Lung microvascular endothelial cell (primary cell): ENCODE data around the gene FER. TPM values are rescaled to one million over a fixed set of nuclear protein-coding genes. Genes with fewer than 3 reads are reported as not detected.
"Not testable (repeated sequence)": the region's sequence is repeated elsewhere in the genome, so short reads cannot be mapped to it uniquely, and the experiment has no call there.

Experiments used
- DNase-seq, 2 donors: peaks; one replicate each; pipeline versions ENCODE4 v3.0.0 to v3.0.0-alpha.2; 2010; ENCODE audit warnings: low read depth in 2 of 2
- total RNA-seq: library from RNA; depleted of rRNA; stranded (reverse); fragments of >200 nt; gene quantifications from 2 replicates; pipeline ENCODE4 v1.2.1, GENCODE V29; 2014

The FER gene
- 10.0 and 18.3 TPM in 2 replicates for total RNA-seq

DNA sequence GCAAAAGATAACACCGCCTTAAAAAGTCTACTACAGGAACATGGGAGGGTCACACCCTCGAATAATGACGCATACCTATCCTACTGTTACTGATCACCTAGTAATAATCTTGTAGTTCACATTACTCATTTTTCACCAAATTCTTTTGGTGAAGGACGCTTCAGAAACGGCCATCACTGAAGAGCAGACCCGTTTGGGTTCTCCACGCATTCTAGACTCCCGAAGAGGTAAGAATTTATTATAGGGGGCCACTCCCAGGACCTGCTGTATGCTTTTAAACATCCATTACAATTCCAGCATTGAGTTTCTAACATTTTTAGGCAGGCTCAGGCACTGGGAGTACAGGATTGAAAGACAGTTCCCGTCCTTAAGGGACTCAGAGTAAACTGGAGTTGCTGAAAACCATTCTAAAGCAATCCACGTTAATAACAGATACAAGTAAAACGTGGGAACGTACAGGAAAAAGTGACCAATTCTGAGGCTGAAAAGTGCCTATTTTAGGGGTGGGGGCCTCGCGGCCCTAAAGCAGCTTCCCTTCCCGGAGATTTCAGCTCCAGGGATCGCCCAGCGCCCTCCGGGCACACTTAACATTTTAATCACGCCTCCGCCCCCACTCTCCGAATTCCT, at the start of gene FER:
FER (plus strand) TSS at position 124 of the 627 bp plus-strand sequence. CDS start 50,286 bp downstream, outside the sequence.
- peak; percentile 82 to 83 for DNase-seq

DNA sequence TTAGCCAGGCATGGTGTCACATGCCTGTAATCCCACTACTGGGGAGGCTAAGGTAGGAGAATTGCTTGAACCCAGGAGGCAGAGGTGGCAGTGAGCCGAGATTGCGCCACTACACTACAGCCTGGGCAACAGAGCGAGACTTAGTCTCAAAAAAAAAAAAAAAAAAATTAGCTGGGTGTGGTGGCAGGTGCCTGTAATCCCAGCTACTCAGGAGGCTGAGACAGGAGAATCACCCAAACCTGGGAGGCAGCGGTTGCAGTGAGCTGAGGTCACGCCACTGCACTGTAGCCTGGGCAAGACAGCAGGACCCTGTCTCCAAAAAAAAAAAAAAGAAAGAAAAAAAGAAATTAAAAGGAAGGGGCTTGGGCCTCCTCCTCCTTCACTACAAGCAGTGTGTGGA, 47.3 kb upstream of the FER start:
- not testable (repeated sequence) for DNase-seq

DNA sequence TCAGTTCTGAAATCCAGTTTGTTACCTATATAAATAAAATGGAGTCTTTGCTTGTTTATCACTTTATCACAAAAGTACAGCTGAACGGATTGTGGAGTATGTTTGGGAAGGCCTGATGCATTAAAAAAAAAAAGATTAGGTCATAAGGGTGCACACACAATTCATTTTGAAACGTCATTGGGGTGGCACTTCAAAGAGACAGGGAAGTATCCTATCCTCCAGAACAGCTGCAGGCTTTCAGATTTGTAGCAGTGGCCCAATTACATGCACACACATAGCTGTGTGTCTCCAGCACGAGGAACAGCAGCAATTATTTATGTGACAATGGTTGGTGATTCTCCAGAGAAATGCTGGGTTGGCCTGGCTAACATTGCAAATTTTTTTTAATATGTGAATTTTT, 46.8 kb upstream of the FER start:
- DNase-seq = no peak

DNA sequence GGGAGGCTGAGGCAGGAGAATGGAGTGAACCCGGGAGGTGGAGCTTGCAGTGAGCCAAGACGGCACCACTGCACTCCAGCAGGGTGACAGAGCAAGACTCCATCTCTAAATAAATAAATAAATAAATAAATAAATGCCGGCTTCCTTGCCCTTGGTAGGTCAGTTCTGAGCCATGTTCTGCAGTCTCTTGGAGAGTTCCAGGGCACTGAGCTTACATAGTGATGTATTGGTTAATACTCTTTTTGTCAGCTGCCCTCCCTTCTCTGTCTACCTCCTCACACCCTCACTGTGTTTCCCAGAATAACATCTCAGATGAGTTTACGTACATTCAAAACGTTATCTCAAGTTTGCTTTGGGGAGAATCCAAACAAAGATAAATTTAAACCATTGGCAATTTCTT, 45.2 kb upstream of the FER start:
- no peak for DNase-seq

GRCh38 chr5:108703313-108703712, 44.4 kb upstream of the FER start:
- DNase-seq = no peak

- no peak for DNase-seq
Observed at GRCh38 chr5:108707141-108707540, 40.6 kb upstream of the FER start.

DNA sequence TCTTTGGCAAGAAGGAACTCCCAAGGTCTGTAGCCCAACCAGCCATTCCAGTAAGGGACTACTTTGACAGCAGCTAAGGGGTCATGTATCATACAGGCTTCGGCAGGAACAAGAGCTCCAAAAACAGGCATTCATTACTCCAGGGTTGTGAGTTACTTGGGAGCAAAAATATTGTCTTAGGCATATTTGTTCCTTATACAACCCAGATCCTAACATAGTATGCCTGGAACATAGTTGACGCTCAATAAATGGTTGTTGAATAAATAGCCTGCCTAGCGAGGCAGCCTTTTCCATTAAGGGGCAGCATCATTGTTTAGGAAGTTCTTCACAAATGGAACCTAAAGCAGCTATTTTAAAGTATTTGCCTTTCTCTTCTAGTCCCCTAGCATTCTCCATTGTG, 35.8 kb upstream of the FER start:
- DNase-seq = no peak

- no peak for DNase-seq
Observed at GRCh38 chr5:108715408-108715807, 32.3 kb upstream of the FER start.

GRCh38 chr5:108720391-108720790, 27.3 kb upstream of the FER start:
- DNase-seq = no peak

DNA sequence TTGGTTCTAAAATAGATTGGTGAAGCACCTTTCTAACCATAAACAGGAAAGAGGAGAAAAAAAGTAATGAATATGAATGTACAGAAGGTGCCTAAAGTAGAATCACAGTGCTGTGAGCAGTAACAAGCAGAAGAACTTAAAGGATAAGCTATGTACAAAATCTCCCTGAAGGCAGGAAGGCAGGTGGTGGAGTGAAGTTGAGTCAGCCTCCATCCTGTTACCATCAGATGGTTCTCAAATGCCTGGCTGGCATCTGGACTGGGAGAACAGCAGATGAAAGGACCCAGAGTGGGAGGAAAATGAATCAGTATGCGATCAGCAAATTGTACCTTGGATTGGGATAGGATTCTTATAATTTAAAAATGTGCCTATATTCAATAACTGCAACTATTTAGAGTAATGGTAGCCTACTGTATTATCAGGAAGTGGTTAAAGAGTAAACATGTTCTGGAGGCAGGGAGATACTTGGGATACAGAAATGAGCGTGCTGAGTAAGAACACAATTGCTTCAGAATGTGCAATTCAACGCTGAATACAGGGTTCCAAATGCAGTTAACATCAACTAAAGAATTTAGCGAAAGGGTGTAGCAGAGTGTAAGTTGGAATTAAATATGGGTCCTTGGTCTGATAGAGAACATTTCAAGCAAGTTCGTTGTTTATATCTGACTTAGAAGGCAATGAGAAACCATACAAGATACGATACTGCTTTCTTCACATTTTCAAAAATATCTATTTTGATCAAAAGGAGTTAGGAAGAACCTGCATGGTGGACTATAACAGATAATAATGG, 21.1 kb upstream of the FER start:
- DNase-seq = peak in 1 of 2 donors; percentile 46

GRCh38 chr5:108727236-108727650, 20.5 kb upstream of the FER start:
- DNase-seq = peak; percentile 8 to 14

- DNase-seq = peak; percentile 91 to 93
Observed at GRCh38 chr5:108727651-108728565, 19.8 kb upstream of the FER start.

- peak in 1 of 2 donors; percentile 29 for DNase-seq
Observed at GRCh38 chr5:108728566-108729241, 19.0 kb upstream of the FER start.

- DNase-seq = no peak
Observed at GRCh38 chr5:108729242-108729615, 18.5 kb upstream of the FER start.

- DNase-seq = peak in 1 of 2 donors; percentile 64
Observed at GRCh38 chr5:108730617-108731340, 16.9 kb upstream of the FER start.

DNA sequence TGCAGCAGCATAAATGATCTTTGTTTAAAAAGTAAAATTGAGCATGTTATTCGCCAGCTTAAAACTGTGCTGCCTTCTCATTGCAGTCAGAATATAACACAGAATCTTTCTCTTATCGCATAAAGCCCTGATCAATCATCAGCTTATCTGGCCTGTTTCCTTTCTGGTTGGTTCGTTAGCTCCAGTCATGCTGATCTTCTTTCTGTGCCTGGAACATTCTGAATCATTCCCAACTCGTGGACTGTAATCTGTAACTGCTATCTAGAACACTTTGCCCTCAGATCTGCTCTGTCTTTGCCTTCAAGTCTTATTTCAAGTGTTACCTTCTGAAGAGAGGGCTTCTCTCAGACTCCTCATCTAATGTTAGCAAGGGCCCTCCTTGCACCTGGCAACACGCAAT, 11.9 kb upstream of the FER start:
- peak; percentile 6 to 67 for DNase-seq

DNA sequence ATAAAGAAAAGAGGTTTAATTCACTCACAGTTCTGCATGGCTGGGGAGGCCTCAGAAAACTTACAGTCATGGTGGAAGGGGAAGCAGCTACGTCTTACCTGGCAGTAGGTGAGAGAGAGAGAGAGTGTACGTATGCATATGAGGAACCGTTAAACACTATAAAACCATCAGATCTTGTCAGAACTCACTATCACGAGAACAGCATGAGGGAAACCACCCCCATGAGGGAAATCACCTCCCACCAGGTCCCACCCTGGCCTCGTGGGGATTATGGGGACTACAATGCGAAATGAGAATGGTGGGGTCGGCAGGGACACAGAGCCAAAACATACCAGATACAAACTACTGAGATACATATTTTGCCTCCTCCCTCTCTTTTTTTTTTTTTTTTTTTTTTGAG, 10.8 kb upstream of the FER start:
- no peak for DNase-seq

GRCh38 chr5:108739376-108739775, 8.3 kb upstream of the FER start:
- DNase-seq = no peak

- DNase-seq = no peak
Observed at GRCh38 chr5:108739906-108740305, 7.8 kb upstream of the FER start.

- DNase-seq = no peak
Observed at GRCh38 chr5:108743319-108743718, 4.4 kb upstream of the FER start.

DNA sequence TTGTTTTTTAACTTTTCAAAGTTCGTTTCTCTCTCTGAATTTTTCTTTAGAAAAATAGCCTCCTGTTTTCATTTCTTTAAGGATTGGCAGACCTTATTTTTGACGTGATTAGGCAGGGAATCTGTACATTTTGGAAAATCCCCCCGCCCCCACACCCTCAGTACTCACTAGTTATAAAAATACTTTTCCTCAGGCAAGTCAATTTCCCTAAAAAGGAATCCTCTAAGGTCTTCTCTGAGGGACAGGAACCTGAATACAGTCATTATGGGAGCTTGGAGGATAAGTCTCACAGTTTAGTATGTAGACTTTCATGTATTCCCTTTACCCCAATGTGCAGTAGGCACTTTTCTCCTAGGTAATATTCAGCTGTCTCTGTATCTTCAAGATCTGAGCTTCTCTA, 3.9 kb upstream of the FER start:
- DNase-seq = no peak
